ENCODE measurements around the gene HCCS.

Gene HCCS

GRCh38 chrX:11129534-11130105 lies 18.5 kb downstream of the HCCS start (continued):
- no peak for TF ChIP-seq CSRNP3 (CRISPR knock-in tag; IDR thresholded peaks at IDR 0.05)

- no peak for TF ChIP-seq PPARA (CRISPR knock-in tag; IDR thresholded peaks at IDR 0.05; ENCODE audit: borderline replicate concordance)
- no peak for TF ChIP-seq ZC3H10 (CRISPR knock-in tag; IDR thresholded peaks at IDR 0.05)
- TF ChIP-seq TSHZ2 (CRISPR knock-in tag; IDR thresholded peaks at IDR 0.05) = no peak
- TF ChIP-seq TCF4 (CRISPR knock-in tag; IDR thresholded peaks at IDR 0.05; ENCODE audit: borderline replicate concordance) = no peak
- TF ChIP-seq ZNF70 (CRISPR knock-in tag; IDR thresholded peaks at IDR 0.05) = no peak
- no peak for TF ChIP-seq RARB (CRISPR knock-in tag; IDR thresholded peaks at IDR 0.05)
- TF ChIP-seq CSDC2 (CRISPR knock-in tag; IDR thresholded peaks at IDR 0.05) = no peak
- TF ChIP-seq ZNF8 (CRISPR knock-in tag; IDR thresholded peaks at IDR 0.05) = no peak
- no peak for TF ChIP-seq ISL1 (CRISPR knock-in tag; IDR thresholded peaks at IDR 0.05)
- no peak for TF ChIP-seq SNAI2 (CRISPR knock-in tag; IDR thresholded peaks at IDR 0.05)
- TF ChIP-seq ESRRG (CRISPR knock-in tag; IDR thresholded peaks at IDR 0.05) = no peak
- no peak for TF ChIP-seq GLIS3 (CRISPR knock-in tag; IDR thresholded peaks at IDR 0.05)
- TF ChIP-seq TOX (CRISPR knock-in tag; IDR thresholded peaks at IDR 0.05; ENCODE audit: borderline replicate concordance) = no peak
- ATAC-seq = no peak
Measured at GRCh38 chrX:11130136-11130535, 19.0 kb downstream of the HCCS start.

GRCh38 chrX:11131146-11131545 lies 20.0 kb downstream of the HCCS start:
- TF ChIP-seq ESRRG (CRISPR knock-in tag; IDR thresholded peaks at IDR 0.05) (no peak), TOX (CRISPR knock-in tag; IDR thresholded peaks at IDR 0.05; ENCODE audit: borderline replicate concordance) (no peak), ARNTL (CRISPR knock-in tag; IDR thresholded peaks at IDR 0.05; ENCODE audit: borderline replicate concordance, low read depth) (no peak), GLIS3 (CRISPR knock-in tag; IDR thresholded peaks at IDR 0.05) (no peak), CSRNP3 (CRISPR knock-in tag; IDR thresholded peaks at IDR 0.05) (no peak), POU6F1 (CRISPR knock-in tag; IDR thresholded peaks at IDR 0.05; ENCODE audit: borderline replicate concordance, low read depth) (no peak)
- ATAC-seq = no peak

GRCh38 chrX:11135564-11136185 lies 24.5 kb downstream of the HCCS start:
- no peak for TF ChIP-seq ZC3H10 (CRISPR knock-in tag; IDR thresholded peaks at IDR 0.05)
- TF ChIP-seq ESRRG (CRISPR knock-in tag; IDR thresholded peaks at IDR 0.05) = no peak
- TF ChIP-seq TCF4 (CRISPR knock-in tag; IDR thresholded peaks at IDR 0.05; ENCODE audit: borderline replicate concordance) = no peak
- no peak for TF ChIP-seq POU6F1 (CRISPR knock-in tag; IDR thresholded peaks at IDR 0.05; ENCODE audit: borderline replicate concordance, low read depth)
- TF ChIP-seq RARB (CRISPR knock-in tag; IDR thresholded peaks at IDR 0.05) = no peak
- no peak for TF ChIP-seq ZNF8 (CRISPR knock-in tag; IDR thresholded peaks at IDR 0.05)
- TF ChIP-seq PPARA (CRISPR knock-in tag; IDR thresholded peaks at IDR 0.05; ENCODE audit: borderline replicate concordance) = no peak
- no peak for ATAC-seq
